Prostate gland (tissue), 2 donors: Measurements from ENCODE around the gene ITPR1. TPM values are rescaled to one million over a fixed set of nuclear protein-coding genes. Genes with fewer than 3 reads are reported as not detected.

ENCODE experiments used
- DNase-seq: peaks from one replicate; pipeline ENCODE4 v3.0.0-alpha.2; 2019; ENCODE audit warnings: low spot score
- H3K27ac ChIP-seq, 2 donors: fragments of 200-600 bp; sonication (generic); 2 replicates each; pipeline ENCODE4 v1.5.1; 2017 to 2019
- H3K27me3 ChIP-seq: fragments of 200-600 bp; sonication (generic); replicated peaks from 2 replicates; pipeline ENCODE4 v1.5.1; 2019; ENCODE audit not compliant: insufficient read depth
- H3K36me3 ChIP-seq, 2 donors: fragments of 200-600 bp; sonication (generic); 1 replicate in 1 of 2; 2 replicates in 1 of 2; pipeline versions ENCODE4 v1.5.1 to v1.8.1; 2017 to 2019
- H3K4me1 ChIP-seq: fragments of 200-600 bp; sonication (generic); replicated peaks from 2 replicates; pipeline ENCODE4 v1.5.1; 2019
- H3K4me3 ChIP-seq, 2 donors: fragments of 200-600 bp; sonication (generic); 2 replicates each; pipeline ENCODE4 v1.5.1; 2017 to 2019
- H3K9me3 ChIP-seq: fragments of 200-600 bp; sonication (generic); 2 replicates; pipeline ENCODE4 v1.5.1; 2017
- POLR2A ChIP-seq: fragments of 450-650 bp; IDR thresholded peaks from one replicate; pipeline ENCODE4 v1.6.1; 2016; ENCODE audit warnings: antibody characterized with exemption, mild to moderate bottlenecking
- POLR2AphosphoS5 ChIP-seq: sonication (generic); formaldehyde crosslinking; IDR thresholded peaks from one replicate; pipeline ENCODE4 v1.6.1; 2017; ENCODE audit warnings: antibody characterized with exemption
- WGBS: methylation state at CpG from one replicate; pipeline ENCODE4 v1.1.5; 2018; 5-methylcytosine and 5-hydroxymethylcytosine counted together
- intact Hi-C: fragments of 100-400 bp; cut with DNase I; formaldehyde crosslinking; loops from one replicate; pipeline ENCODE4 v1.14.2; 2022
- total RNA-seq, 2 donors: library from RNA; depleted of rRNA; stranded (reverse); fragments of >200 nt; gene quantifications; one replicate each; pipeline ENCODE4 v1.1.0, GENCODE V29; 2016
- TF ChIP-seq, protein P1 (sequence below), 4 experiments: fragments of 200-600 bp in 2 of 4; fragments of 450-650 bp in 2 of 4; sonication (generic) in 2 of 4; IDR thresholded peaks; 1 replicate in 3 of 4; 2 replicates in 1 of 4; pipeline ENCODE4 v1.5.1; 2016 to 2019; ENCODE audit warnings: antibody characterized with exemption in 4 of 4, mild to moderate bottlenecking in 2 of 4, moderate library complexity in 2 of 4

ITPR1 gene
- total RNA-seq, 2 donors from 2014 or later: 80.0 to 126 TPM

GRCh38 chr3:4495294-4496086, 2.3 kb downstream of the ITPR1 start:
- intact Hi-C loops: loop anchor here (2.0 kb wide), 1 partner anchor 87 kb away; no protein-coding TSS in a partner anchor
- Histone ChIP-seq H3K4me3 (peak overlapping the region in 1 of 2 donors; percentile 71), H3K9me3 (no peaks in the 10 kb centered on the region), H3K36me3 (no peaks in the 10 kb centered on the region), H3K27ac (peak overlapping the region; percentile 35 to 88), H3K4me1 (no peaks in the 10 kb centered on the region), H3K27me3 (no peaks in the 10 kb centered on the region)
- no peak for DNase-seq
- TF ChIP-seq POLR2AphosphoS5 (no peak), POLR2A (no peak)
- TF ChIP-seq, protein P1, sequence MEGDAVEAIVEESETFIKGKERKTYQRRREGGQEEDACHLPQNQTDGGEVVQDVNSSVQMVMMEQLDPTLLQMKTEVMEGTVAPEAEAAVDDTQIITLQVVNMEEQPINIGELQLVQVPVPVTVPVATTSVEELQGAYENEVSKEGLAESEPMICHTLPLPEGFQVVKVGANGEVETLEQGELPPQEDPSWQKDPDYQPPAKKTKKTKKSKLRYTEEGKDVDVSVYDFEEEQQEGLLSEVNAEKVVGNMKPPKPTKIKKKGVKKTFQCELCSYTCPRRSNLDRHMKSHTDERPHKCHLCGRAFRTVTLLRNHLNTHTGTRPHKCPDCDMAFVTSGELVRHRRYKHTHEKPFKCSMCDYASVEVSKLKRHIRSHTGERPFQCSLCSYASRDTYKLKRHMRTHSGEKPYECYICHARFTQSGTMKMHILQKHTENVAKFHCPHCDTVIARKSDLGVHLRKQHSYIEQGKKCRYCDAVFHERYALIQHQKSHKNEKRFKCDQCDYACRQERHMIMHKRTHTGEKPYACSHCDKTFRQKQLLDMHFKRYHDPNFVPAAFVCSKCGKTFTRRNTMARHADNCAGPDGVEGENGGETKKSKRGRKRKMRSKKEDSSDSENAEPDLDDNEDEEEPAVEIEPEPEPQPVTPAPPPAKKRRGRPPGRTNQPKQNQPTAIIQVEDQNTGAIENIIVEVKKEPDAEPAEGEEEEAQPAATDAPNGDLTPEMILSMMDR (IDR thresholded peaks at IDR 0.05): no peak
- 71% methylated on average over 3 of the region's 3 CpGs for WGBS

DNA sequence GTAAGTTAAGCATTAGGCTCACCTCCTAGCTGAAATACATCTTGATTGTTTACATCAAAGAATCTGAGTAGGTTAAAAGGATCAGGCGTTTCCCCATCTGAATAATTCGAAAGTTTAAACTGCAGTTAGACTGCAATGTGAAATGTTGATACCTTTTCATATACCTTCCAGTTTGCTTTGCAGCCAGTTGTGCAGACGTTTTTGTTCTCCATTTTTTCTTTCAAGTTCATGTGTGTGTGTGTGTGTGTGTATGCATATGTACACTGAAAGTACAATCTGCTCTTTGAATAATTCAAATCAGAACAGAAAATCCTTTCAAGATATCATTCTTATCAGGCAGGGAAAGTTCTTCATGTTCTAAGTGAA, 2.9 kb downstream of the ITPR1 start:
- intact Hi-C loops: no loop called here
- H3K27ac ChIP-seq: peak overlapping the region in 1 of 2 donors; percentile 88
- H3K27me3 ChIP-seq: no peaks in the 10 kb centered on the region
- TF ChIP-seq POLR2AphosphoS5 (no peak), POLR2A (no peak)
- TF ChIP-seq, protein P1 (IDR thresholded peaks at IDR 0.05): no peak
- no peaks in the 10 kb centered on the region for H3K9me3 ChIP-seq
- WGBS: 51% methylated on average over 3 of the region's 3 CpGs
- no peaks in the 10 kb centered on the region for H3K36me3 ChIP-seq
- no peak for DNase-seq
- no peak overlapping the region for H3K4me3 ChIP-seq
- no peaks in the 10 kb centered on the region for H3K4me1 ChIP-seq

- H3K27ac ChIP-seq: no peak overlapping the region
- H3K27me3 ChIP-seq: no peaks in the 10 kb centered on the region
- H3K4me1 ChIP-seq: no peaks in the 10 kb centered on the region
- WGBS: 56% methylated on average over 5 of the region's 5 CpGs
- no peak for TF ChIP-seq POLR2A
- no peak for TF ChIP-seq POLR2AphosphoS5
- TF ChIP-seq, protein P1 (IDR thresholded peaks at IDR 0.05): no peak
- intact Hi-C loops: no loop called here
- no peaks in the 10 kb centered on the region for H3K36me3 ChIP-seq
- no peak overlapping the region for H3K4me3 ChIP-seq
- H3K9me3 ChIP-seq: no peaks in the 10 kb centered on the region
- DNase-seq: no peak
These were observed 4.0 kb downstream of the ITPR1 start for GRCh38 chr3:4497005-4497692.

GRCh38 chr3:4497843-4498324, 4.7 kb downstream of the ITPR1 start:
- TF ChIP-seq, protein P1 (IDR thresholded peaks at IDR 0.05): no peak
- no peak for TF ChIP-seq POLR2AphosphoS5
- no peak for TF ChIP-seq POLR2A
- no peak for DNase-seq
- H3K36me3 ChIP-seq: no peaks in the 10 kb centered on the region
- H3K4me3 ChIP-seq: no peak overlapping the region
- H3K4me1 ChIP-seq: no peaks in the 10 kb centered on the region
- H3K27ac ChIP-seq: no peak overlapping the region
- intact Hi-C loops: no loop called here
- no peaks in the 10 kb centered on the region for H3K9me3 ChIP-seq
- H3K27me3 ChIP-seq: no peaks in the 10 kb centered on the region
- WGBS: 37% methylated on average over 1 of the region's 1 CpG
